WTC11 (cell line): ENCODE results near the gene SLC4A8. TPM values are rescaled to one million over a fixed set of nuclear protein-coding genes. Genes with fewer than 3 reads are reported as not detected.

Source experiments
- ATAC-seq: fragments of 200-7000 bp; cut with Tn5 transposase; 2 replicates; pipeline ENCODE4 v1.10.0; 2021; ENCODE audit warnings: mild to moderate bottlenecking, moderate library complexity
- CTCF ChIA-PET: fragments of 300-600 bp; sonication (Branson Sonifier 250); formaldehyde crosslinking; loops from one replicate; lab custom pipeline; 2021; ENCODE audit warnings: antibody characterized with exemption; lab: Charles Lee
- POLR2A ChIA-PET: fragments of 350-600 bp; sonication (Branson Sonifier 250); formaldehyde crosslinking; loops from one replicate; lab custom pipeline; 2021; ENCODE audit warnings: antibody characterized with exemption; lab: Charles Lee
- DNase-seq: peaks from one replicate; pipeline ENCODE4 v3.0.0; 2021; ENCODE audit warnings: low spot score
- H3K27ac Mint-ChIP-seq: 2 replicates; pipeline ENCODE4 v1.8.0; 2021; ENCODE audit warnings: mixed read lengths
- H3K27me3 Mint-ChIP-seq: 2 replicates; pipeline ENCODE4 v1.8.0; 2021; ENCODE audit warnings: low read depth, mild to moderate bottlenecking, moderate library complexity, mixed read lengths
- H3K36me3 Mint-ChIP-seq: 2 replicates; pipeline ENCODE4 v1.8.0; 2021; ENCODE audit warnings: mixed read lengths
- H3K4me1 Mint-ChIP-seq: 2 replicates; pipeline ENCODE4 v1.8.0; 2022; ENCODE audit warnings: mixed read lengths
- H3K4me3 Mint-ChIP-seq: 2 replicates; pipeline ENCODE4 v1.8.0; 2021; ENCODE audit warnings: mild to moderate bottlenecking, moderate library complexity, mixed read lengths
- H3K9me3 Mint-ChIP-seq: 2 replicates; pipeline ENCODE4 v1.8.0; 2021; ENCODE audit warnings: mixed read lengths
- ATF2 ChIP-seq: sonication (generic); formaldehyde crosslinking; IDR thresholded peaks from 2 replicates; pipeline ENCODE4 v1.8.1; 2022; ENCODE audit warnings: low read depth, missing genetic modification reagents, borderline replicate concordance
- CBFB ChIP-seq: sonication (generic); formaldehyde crosslinking; IDR thresholded peaks from 2 replicates; pipeline ENCODE4 v1.8.1; 2022; ENCODE audit warnings: mild to moderate bottlenecking, low read depth, missing genetic modification reagents
- EMX1 ChIP-seq: fragments of 250-450 bp; sonication (Bioruptor Pico); IDR thresholded peaks from 2 replicates; pipeline ENCODE4 v1.8.0; 2021; ENCODE audit warnings: mild to moderate bottlenecking
- FOXJ3 ChIP-seq: sonication (generic); formaldehyde crosslinking; IDR thresholded peaks from 2 replicates; pipeline ENCODE4 v1.9.0; 2021; ENCODE audit warnings: missing genetic modification reagents, mild to moderate bottlenecking, borderline replicate concordance
- FOXK1 ChIP-seq: sonication (generic); formaldehyde crosslinking; IDR thresholded peaks from 2 replicates; pipeline ENCODE4 v1.8.0; 2022; ENCODE audit warnings: mild to moderate bottlenecking, moderate library complexity, missing genetic modification reagents
- GRHL2 ChIP-seq: fragments of 250-450 bp; sonication (Bioruptor Pico); IDR thresholded peaks from 2 replicates; pipeline ENCODE4 v1.8.0; 2022; ENCODE audit warnings: mild to moderate bottlenecking, moderate library complexity; ENCODE audit not compliant: insufficient replicate concordance, severe bottlenecking
- HMGA2 ChIP-seq: fragments of 250-450 bp; sonication (Bioruptor Pico); IDR thresholded peaks from 2 replicates; pipeline ENCODE4 v1.4.0; 2021; ENCODE audit warnings: mild to moderate bottlenecking, moderate library complexity
- NFE2L1 ChIP-seq: sonication (generic); formaldehyde crosslinking; IDR thresholded peaks from 2 replicates; pipeline ENCODE4 v1.8.1; 2023; ENCODE audit warnings: missing genetic modification reagents
- RELA ChIP-seq: sonication (generic); formaldehyde crosslinking; IDR thresholded peaks from 2 replicates; pipeline ENCODE4 v1.8.1; 2022; ENCODE audit warnings: missing genetic modification reagents, mild to moderate bottlenecking, borderline replicate concordance
- RORB ChIP-seq: fragments of 250-450 bp; sonication (Bioruptor Pico); IDR thresholded peaks from 2 replicates; pipeline ENCODE4 v1.9.0; 2021; ENCODE audit warnings: mild to moderate bottlenecking
- SMAD4 ChIP-seq: sonication (generic); formaldehyde crosslinking; IDR thresholded peaks from 2 replicates; pipeline ENCODE4 v1.8.0; 2022; ENCODE audit warnings: mild to moderate bottlenecking, missing genetic modification reagents
- SOX15 ChIP-seq: fragments of 250-450 bp; sonication (Bioruptor Pico); IDR thresholded peaks from 2 replicates; pipeline ENCODE4 v1.9.0; 2021; ENCODE audit warnings: mild to moderate bottlenecking
- TCF7 ChIP-seq: sonication (generic); formaldehyde crosslinking; IDR thresholded peaks from 2 replicates; pipeline ENCODE4 v1.8.0; 2022; ENCODE audit warnings: mild to moderate bottlenecking, low read depth, missing genetic modification reagents, moderate library complexity
- ZNF121 ChIP-seq: sonication (generic); formaldehyde crosslinking; IDR thresholded peaks from 2 replicates; pipeline ENCODE4 v1.8.0; 2023; ENCODE audit warnings: missing genetic modification reagents
- ZNF263 ChIP-seq: sonication (generic); formaldehyde crosslinking; IDR thresholded peaks from 2 replicates; pipeline ENCODE4 v1.8.1; 2022; ENCODE audit warnings: low read depth, mild to moderate bottlenecking, moderate library complexity, missing genetic modification reagents
- ZNF396 ChIP-seq: fragments of 250-450 bp; sonication (Bioruptor Pico); IDR thresholded peaks from 2 replicates; pipeline ENCODE4 v1.8.0; 2021; ENCODE audit warnings: mild to moderate bottlenecking, moderate library complexity, borderline replicate concordance
- ZNF423 ChIP-seq: fragments of 250-450 bp; sonication (Bioruptor Pico); IDR thresholded peaks from 2 replicates; pipeline ENCODE4 v2.1.2; 2022; ENCODE audit warnings: mild to moderate bottlenecking, moderate library complexity
- total RNA-seq: library from RNA; stranded (reverse); gene quantifications from 3 replicates; pipeline ENCODE4 v1.2.3, GENCODE V29; 2021
- TF ChIP-seq, protein P1 (sequence below): sonication (generic); formaldehyde crosslinking; IDR thresholded peaks from 2 replicates; pipeline ENCODE4 v1.8.0; 2023; ENCODE audit warnings: missing genetic modification reagents, mild to moderate bottlenecking, borderline replicate concordance
- TF ChIP-seq, protein P2 (sequence below): sonication (generic); formaldehyde crosslinking; IDR thresholded peaks from 2 replicates; pipeline ENCODE4 v1.8.0; 2022; ENCODE audit warnings: missing genetic modification reagents
- TF ChIP-seq, protein P3 (sequence below): fragments of 250-450 bp; sonication (Bioruptor Pico); IDR thresholded peaks from 2 replicates; pipeline ENCODE4 v1.9.0; 2021; ENCODE audit warnings: moderate library complexity, mild to moderate bottlenecking, inconsistent platforms, borderline replicate concordance
- TF ChIP-seq, protein P4 (sequence below): fragments of 200-600 bp; IDR thresholded peaks from 2 replicates; pipeline ENCODE4 v1.8.0; 2022; ENCODE audit warnings: antibody characterized with exemption
- TF ChIP-seq, protein P5 (sequence below): sonication (generic); formaldehyde crosslinking; IDR thresholded peaks from 2 replicates; pipeline ENCODE4 v1.8.0; 2022; ENCODE audit warnings: mild to moderate bottlenecking, missing genetic modification reagents

Gene SLC4A8
- total RNA-seq, 1 experiment from 2014 or later: 16.9 TPM

DNA sequence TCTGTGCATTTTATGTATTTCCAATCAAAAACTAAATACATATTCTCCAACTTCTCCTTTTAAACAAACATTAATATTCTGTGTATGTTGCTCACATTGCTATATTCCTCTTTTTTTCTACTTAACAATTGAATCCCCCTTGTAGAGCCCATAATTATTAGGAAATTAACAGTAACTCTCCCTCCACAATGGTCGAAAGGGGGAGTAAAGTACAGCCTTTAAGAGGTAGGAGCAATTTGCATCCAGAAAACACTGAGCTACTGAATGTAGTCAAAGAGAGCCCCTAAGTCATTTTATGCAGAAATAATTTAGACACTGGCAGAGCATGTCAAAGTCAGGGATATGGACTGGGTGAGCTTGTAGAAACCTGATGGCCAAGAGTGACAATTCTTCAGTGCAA is 109.2 kb downstream of the SLC4A8 start (continued):
- no peak for TF ChIP-seq FOXJ3 (CRISPR knock-in tag)
- TF ChIP-seq, protein P1, sequence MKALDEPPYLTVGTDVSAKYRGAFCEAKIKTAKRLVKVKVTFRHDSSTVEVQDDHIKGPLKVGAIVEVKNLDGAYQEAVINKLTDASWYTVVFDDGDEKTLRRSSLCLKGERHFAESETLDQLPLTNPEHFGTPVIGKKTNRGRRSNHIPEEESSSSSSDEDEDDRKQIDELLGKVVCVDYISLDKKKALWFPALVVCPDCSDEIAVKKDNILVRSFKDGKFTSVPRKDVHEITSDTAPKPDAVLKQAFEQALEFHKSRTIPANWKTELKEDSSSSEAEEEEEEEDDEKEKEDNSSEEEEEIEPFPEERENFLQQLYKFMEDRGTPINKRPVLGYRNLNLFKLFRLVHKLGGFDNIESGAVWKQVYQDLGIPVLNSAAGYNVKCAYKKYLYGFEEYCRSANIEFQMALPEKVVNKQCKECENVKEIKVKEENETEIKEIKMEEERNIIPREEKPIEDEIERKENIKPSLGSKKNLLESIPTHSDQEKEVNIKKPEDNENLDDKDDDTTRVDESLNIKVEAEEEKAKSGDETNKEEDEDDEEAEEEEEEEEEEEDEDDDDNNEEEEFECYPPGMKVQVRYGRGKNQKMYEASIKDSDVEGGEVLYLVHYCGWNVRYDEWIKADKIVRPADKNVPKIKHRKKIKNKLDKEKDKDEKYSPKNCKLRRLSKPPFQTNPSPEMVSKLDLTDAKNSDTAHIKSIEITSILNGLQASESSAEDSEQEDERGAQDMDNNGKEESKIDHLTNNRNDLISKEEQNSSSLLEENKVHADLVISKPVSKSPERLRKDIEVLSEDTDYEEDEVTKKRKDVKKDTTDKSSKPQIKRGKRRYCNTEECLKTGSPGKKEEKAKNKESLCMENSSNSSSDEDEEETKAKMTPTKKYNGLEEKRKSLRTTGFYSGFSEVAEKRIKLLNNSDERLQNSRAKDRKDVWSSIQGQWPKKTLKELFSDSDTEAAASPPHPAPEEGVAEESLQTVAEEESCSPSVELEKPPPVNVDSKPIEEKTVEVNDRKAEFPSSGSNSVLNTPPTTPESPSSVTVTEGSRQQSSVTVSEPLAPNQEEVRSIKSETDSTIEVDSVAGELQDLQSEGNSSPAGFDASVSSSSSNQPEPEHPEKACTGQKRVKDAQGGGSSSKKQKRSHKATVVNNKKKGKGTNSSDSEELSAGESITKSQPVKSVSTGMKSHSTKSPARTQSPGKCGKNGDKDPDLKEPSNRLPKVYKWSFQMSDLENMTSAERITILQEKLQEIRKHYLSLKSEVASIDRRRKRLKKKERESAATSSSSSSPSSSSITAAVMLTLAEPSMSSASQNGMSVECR (CRISPR knock-in tag): no peak

- H3K27me3 Mint-ChIP-seq: no peaks in the 10 kb centered on the region
- no peaks in the 10 kb centered on the region for H3K9me3 Mint-ChIP-seq
- TF ChIP-seq, protein P2, sequence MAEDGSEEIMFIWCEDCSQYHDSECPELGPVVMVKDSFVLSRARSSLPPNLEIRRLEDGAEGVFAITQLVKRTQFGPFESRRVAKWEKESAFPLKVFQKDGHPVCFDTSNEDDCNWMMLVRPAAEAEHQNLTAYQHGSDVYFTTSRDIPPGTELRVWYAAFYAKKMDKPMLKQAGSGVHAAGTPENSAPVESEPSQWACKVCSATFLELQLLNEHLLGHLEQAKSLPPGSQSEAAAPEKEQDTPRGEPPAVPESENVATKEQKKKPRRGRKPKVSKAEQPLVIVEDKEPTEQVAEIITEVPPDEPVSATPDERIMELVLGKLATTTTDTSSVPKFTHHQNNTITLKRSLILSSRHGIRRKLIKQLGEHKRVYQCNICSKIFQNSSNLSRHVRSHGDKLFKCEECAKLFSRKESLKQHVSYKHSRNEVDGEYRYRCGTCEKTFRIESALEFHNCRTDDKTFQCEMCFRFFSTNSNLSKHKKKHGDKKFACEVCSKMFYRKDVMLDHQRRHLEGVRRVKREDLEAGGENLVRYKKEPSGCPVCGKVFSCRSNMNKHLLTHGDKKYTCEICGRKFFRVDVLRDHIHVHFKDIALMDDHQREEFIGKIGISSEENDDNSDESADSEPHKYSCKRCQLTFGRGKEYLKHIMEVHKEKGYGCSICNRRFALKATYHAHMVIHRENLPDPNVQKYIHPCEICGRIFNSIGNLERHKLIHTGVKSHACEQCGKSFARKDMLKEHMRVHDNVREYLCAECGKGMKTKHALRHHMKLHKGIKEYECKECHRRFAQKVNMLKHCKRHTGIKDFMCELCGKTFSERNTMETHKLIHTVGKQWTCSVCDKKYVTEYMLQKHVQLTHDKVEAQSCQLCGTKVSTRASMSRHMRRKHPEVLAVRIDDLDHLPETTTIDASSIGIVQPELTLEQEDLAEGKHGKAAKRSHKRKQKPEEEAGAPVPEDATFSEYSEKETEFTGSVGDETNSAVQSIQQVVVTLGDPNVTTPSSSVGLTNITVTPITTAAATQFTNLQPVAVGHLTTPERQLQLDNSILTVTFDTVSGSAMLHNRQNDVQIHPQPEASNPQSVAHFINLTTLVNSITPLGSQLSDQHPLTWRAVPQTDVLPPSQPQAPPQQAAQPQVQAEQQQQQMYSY (CRISPR knock-in tag): no peak
- TF ChIP-seq, protein P3, sequence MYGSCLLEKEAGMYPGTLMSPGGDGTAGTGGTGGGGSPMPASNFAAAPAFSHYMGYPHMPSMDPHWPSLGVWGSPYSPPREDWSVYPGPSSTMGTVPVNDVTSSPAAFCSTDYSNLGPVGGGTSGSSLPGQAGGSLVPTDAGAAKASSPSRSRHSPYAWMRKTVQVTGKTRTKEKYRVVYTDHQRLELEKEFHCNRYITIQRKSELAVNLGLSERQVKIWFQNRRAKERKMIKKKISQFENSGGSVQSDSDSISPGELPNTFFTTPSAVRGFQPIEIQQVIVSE (CRISPR knock-in tag): no peak
- TF ChIP-seq, protein P4, sequence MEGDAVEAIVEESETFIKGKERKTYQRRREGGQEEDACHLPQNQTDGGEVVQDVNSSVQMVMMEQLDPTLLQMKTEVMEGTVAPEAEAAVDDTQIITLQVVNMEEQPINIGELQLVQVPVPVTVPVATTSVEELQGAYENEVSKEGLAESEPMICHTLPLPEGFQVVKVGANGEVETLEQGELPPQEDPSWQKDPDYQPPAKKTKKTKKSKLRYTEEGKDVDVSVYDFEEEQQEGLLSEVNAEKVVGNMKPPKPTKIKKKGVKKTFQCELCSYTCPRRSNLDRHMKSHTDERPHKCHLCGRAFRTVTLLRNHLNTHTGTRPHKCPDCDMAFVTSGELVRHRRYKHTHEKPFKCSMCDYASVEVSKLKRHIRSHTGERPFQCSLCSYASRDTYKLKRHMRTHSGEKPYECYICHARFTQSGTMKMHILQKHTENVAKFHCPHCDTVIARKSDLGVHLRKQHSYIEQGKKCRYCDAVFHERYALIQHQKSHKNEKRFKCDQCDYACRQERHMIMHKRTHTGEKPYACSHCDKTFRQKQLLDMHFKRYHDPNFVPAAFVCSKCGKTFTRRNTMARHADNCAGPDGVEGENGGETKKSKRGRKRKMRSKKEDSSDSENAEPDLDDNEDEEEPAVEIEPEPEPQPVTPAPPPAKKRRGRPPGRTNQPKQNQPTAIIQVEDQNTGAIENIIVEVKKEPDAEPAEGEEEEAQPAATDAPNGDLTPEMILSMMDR: no peak
- TF ChIP-seq EMX1 (CRISPR knock-in tag) (no peak), ZNF396 (CRISPR knock-in tag) (no peak), HMGA2 (CRISPR knock-in tag) (no peak), ZNF121 (CRISPR knock-in tag) (no peak), GRHL2 (CRISPR knock-in tag) (no peak), ZNF263 (CRISPR knock-in tag) (no peak), ATF2 (CRISPR knock-in tag) (no peak), RORB (no peak), TCF7 (CRISPR knock-in tag) (no peak), FOXK1 (CRISPR knock-in tag) (no peak), SOX15 (CRISPR knock-in tag) (no peak), SMAD4 (CRISPR knock-in tag) (no peak), ZNF423 (CRISPR knock-in tag) (no peak), CBFB (no peak), RELA (no peak), NFE2L1 (CRISPR knock-in tag) (no peak)
- TF ChIP-seq, protein P5, sequence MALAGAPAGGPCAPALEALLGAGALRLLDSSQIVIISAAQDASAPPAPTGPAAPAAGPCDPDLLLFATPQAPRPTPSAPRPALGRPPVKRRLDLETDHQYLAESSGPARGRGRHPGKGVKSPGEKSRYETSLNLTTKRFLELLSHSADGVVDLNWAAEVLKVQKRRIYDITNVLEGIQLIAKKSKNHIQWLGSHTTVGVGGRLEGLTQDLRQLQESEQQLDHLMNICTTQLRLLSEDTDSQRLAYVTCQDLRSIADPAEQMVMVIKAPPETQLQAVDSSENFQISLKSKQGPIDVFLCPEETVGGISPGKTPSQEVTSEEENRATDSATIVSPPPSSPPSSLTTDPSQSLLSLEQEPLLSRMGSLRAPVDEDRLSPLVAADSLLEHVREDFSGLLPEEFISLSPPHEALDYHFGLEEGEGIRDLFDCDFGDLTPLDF (CRISPR knock-in tag): no peak
- no peak overlapping the region for H3K4me3 Mint-ChIP-seq
- CTCF ChIA-PET: interaction anchor here (0.5 to 4.6 kb wide), 23 partner anchors 11 to 1345 kb away, joined by 3 to 99 read pairs (median 4); partner anchors contain the start of gene SLC4A8
- no peak for DNase-seq
- no peaks in the 10 kb centered on the region for H3K36me3 Mint-ChIP-seq
- POLR2A ChIA-PET: interaction anchor here (0.5 to 0.7 kb wide), 2 partner anchors 11 to 167 kb away, joined by 3 to 4 read pairs; no protein-coding TSS in a partner anchor
- ATAC-seq: no peak
- no peak overlapping the region for H3K27ac Mint-ChIP-seq
- peaks cover 38% of the 10 kb centered on the region for H3K4me1 Mint-ChIP-seq
These were observed 109.8 kb downstream of the SLC4A8 start for GRCh38 chr12:51534216-51535074.
